Activated CD4-positive, alpha-beta T cell treated with anti-CD3 and anti-CD28 coated beads for 1 hour (primary cell): ENCODE results near the gene CDKAL1.
"Not testable (repeated sequence)": the region's sequence is repeated elsewhere in the genome, so short reads cannot be mapped to it uniquely, and the experiment has no call there.

Experiments used
- DNase-seq: peaks from one replicate; pipeline ENCODE4 v3.0.0-alpha.2; 2020

Gene CDKAL1

DNA sequence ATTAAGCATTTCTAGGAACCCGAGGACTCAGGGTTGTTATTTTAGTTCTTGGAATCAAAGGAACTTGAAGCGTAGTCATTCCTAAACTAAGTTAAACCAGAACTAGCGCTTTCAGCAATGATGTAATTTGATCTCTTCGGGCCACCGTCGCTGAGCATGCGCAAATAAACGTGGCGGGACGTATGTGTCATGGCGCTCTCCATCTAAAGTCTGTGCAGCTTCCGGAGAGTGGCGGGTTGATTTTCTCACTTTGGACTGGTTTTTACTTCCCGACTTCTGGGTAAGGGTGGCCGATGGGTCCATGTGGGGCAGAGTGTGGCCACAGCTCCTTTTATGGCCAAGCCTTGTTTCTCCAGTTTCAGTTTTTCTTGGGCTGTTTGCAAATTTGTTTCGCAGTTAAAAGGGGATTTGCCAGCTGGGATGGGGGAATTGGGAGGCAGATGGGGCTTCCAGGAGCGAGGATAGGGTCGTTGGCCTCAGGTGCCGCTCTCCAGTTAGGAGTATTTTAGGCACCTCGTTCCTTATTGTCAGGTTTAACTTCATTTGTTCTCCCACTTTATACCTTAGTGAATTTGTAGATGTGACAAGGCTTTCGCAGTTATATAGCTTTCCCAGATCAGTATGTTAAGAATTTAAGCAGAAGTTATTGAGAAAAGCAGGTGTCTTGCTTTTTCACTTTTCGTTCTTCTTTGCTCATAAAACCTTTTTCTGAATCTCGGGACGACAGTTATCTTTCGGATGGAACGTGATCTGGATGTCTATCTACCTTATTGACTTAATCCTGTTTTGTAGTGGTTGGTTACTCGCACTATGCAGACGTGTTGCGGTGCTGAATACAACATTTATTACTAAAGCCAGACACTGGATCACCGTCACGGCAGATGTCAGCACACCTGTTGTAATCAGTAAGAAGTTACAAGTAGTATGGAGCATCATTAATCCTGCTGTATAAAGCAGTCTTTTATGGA lies at the start of gene CDKAL1:
CDKAL1 (plus strand) TSS at position 163 of the 968 bp plus-strand sequence. CDS start 11,894 bp downstream, outside the sequence.
- peak; percentile 81 for DNase-seq

DNA sequence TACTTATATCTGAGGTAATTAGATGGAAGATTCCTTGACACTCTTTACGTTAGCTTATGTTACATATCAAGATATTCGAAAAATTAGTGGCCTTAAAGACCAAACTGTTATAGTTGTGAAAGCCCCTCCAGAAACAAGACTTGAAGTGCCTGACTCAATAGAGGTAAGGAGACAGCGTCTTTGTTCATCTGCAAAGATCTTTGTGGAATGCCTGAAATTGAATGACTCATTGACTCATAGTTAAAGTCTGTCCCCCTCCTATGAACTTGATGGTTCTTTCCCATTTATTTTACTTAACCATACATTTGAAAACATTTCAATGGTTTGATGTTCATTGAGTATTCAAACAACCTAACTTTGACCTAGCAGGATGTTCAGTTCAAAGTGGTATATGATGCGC lies 47.6 kb upstream of the CDKAL1 start:
- DNase-seq = no peak

DNA sequence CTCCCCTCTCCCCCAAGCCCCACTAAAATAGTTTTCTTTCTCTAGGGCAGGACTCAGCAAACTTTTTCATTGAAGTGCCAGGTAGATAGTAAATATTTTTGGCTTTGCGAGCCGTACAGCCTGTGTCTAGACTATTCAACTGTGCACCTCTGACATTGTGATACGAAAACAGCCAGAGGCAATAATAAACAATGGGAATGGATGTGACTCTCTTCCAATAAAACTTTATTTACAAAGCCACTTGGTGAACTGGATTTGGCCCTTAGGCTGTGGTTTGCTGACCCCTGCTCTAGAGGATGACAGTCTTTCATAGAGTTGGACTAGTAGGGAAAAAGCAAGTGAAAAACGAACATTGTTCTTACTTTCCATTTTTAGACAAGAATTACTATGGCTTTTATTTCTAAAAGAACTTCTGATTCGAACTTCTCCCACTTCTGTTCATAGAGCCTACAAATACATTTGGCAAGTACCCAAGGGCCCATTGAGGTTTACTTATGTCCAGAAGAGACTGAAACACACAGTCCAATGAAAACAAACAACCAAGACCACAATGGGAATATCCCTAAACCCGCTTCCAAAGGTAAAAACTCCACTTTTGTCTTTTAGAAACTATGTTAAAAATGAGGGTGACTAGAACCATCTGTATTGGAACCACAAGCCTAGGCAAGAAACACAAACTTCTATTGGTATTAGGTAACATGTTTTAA lies 46.4 kb upstream of the CDKAL1 start:
- no peak for DNase-seq

DNA sequence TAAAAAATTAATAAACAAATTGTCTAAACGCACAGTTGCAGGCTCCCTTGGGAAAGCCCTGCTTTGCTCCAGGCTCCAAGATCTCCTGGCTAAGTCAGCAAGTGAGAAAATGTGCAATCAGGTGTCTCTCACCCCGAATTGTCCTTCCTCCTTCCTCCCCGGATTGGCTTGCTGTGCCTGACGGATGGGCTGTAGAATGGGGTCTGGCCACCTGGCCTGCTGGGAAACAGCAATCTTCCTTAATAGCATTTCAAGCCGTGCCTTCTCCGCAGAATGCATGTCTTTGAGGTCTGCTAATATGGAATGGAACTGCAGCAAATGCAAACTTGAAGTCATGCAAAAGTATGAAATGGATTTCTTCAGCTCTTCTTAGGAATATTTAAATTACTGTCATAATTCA lies 43.7 kb upstream of the CDKAL1 start:
- DNase-seq = no peak

DNA sequence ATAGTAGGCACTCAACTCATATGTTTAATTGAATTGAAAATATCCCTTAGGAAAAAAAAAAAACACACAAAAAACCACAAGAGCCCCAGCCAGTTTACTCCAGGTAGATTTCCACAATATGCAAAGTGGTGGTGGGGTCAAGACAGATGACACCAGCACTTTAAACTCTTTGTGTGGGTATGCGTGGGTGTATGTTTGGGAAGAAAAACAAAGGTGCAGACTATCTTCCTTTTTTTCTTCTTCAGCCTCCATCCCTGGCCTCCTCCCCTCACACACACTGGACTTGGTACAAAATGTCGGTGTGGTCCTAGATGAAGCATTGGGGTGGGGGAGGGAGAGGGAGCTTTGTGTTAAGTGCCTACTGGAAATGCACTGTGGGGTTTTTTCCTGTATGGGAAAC lies 42.2 kb upstream of the CDKAL1 start:
- DNase-seq = no peak

DNA sequence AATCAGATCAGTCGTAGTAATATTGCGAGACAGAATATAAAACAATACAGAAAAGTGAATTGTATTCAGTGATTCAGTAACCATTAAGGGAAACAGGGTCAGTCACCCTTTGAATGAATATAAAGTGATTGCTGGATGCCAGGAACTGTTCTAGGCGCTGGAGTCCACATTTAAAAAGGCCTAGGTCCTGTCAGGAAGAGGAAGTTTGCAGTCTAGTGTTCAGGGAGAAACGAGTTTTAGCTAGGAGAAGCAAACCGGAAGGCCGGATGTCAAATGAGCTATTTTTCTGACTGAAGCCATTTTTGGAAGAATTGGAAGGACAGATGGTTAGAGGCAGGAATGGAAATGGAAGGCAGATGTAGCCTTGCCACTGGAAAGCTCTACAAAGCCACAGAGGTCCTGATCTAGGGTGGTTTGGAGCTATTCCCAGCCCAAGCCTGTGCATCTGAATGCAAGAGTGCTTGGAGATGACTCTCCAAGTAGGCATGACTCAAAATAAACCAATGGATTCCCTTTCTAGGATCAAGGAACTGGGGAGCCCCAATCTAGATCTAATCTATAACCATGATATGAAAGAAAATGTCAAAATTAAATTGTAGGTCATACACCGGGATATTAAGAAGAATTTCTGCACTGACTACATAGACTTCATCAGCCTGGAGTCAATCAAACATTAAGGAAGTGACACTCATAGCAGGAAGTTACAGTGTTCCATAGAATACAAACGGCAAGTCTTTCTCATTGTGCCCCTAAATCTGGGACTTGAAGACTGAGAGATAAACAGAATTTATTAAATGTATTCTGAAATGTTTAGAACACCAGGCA lies 36.8 kb upstream of the CDKAL1 start:
- DNase-seq = no peak

DNA sequence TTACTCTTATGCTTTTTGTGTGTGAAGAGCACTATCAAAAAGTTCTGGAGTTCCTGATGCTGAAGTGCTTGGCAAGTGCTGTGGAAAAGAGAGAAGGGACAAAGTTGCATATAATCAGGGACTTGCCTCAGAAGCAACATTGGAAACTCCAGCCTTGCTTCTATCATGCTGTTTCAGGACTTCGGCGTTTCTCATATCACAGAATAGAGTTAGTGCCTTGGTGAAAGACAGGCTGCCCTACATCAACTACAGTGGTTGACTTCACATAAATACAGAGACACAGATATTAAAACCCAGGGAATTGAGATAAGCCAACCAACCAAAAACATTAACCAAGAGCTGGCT lies 36.2 kb upstream of the CDKAL1 start:
- no peak for DNase-seq

DNA sequence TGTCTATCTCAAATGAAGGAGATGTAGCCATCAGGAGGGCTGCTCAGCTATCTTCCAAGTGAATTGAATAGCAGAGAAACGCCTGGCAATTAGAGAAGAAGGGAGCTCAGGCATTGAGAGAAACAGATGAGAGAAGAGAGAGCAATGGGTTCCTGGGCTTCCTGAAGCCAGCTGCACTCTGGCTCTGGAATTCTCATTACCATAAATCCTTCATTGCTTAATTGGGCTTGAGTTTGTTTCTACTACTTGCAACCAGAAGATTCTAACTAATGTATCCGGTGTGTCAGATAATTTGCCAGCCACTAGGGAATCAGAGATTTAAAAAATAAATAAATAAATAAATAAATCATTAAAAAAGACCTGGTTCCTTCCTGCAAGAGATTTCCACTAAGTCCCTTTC lies 25.0 kb upstream of the CDKAL1 start:
- DNase-seq = no peak

DNA sequence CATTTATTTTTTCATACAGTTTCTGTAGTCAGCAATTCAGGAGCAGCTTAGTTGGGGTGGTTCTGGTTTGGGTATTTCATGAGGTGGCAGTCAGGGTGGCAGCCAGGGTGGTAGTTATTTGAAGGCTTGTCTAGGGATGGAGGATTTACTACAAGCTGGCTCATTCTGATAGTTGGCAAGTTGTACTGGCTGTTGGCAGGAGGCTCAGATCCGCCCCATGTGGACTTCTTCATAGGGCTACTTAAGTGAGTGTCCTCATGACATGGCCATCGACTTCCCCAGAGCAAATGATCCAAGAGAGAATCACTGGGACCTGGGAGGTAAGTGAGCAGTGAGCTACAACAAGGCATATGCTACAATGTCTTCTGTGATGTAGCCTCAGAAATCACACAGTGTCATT lies 22.4 kb upstream of the CDKAL1 start:
- no peak for DNase-seq

DNA sequence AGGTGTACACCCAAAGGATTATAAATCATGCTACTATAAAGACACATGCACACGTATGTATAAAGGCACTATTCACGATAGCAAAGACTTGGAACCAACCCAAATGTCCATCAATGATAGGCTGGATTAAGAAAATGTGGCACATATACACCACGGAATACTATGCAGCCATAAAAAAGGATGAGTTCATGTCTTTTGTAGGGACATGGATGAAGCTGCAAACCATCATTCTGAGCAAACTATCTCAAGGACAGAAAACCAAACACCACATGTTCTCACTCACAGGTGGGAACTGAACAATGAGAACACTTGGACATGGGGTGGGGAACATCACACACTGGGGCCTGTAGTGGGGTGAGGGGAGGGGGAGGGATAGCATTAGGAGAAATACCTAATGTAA lies 9.0 kb upstream of the CDKAL1 start:
- DNase-seq = not testable (repeated sequence)

DNA sequence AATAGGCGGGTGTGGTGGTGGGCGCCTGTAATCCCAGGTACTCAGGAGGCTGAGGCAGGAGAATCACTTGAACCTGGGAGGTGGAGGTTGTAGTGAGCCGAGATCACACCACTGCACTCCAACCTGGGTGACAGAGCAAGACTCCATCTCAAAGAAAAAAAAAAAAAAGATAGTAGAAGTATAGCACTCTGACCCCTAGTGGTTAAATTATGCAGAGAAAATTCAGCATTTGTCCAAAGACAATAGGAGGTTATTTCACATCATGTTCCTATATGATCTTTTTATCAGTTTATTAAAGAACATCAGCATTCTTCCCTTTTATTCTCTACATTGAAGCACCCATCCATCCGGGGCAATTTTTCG lies 5.2 kb upstream of the CDKAL1 start:
- not testable (repeated sequence) for DNase-seq

DNA sequence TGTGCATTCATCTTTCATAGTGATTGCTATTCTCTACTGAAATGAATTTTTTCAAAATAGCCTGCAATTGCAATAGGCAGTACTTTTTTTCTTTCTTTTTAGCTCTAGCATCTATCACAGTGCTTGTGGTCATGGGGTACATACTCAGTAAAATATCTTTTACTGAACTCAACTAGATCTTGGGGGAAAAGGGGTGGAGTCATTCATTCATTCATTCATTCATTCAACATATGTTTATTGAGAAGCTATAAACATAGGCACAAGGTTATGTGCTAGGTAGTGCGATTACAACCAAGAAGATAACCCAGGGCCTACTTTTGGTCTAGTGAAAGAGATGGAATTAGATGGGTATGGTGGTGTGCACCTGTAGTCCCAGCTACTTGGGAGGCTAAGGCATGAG lies 1.4 kb upstream of the CDKAL1 start:
- DNase-seq = no peak

DNA sequence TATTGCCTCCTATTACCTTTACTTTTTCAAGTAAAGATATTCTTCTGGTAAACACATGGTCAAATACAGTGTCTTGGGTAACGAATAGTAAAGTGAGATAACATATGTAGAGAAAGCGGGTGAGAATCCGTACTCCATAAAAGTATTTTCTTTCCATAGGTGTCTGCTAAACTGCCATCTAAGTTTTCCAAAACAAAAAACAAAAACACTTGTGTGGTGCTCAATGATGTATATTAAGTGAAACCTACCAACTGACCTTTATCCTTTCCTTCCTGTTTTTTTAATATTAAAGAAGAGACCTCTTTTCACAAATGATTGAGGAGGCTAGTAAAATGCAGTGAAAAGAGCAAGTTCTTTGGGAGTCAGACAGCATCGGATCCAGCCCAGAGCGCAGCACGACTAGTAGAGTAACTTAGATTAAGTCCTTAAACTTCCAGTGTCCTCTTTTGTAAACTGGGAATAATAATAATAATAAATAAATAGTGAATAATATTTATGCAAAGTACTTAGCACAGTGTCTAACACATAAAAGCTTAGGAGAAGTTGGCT lies 437 bp upstream of the CDKAL1 start:
- no peak for DNase-seq

DNA sequence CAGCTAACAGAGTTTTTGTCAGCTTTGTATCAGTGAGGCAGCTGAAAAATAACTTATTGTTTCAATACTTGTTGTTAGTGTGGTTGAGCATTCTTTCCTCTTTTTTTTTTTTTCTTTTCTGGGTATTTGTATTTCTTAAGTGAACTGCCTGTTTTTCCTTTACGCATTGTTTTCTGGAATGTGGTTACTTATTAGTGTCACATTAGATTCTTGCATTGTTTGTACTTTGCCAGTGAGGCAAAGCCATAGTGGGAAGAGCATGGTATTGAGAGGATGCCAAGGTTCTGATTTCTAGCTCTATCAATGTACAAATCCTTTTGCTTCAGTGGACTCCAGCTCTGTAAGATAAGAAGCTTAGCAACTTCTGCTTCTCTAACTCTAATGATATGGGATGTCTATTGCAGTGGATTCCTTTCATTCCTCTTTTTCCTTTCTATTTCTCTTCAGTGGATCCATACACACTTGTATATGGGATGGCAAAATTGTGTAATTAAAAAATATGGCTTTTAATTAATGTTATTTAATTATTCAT lies 3.9 kb downstream of the CDKAL1 start:
- no peak for DNase-seq

DNA sequence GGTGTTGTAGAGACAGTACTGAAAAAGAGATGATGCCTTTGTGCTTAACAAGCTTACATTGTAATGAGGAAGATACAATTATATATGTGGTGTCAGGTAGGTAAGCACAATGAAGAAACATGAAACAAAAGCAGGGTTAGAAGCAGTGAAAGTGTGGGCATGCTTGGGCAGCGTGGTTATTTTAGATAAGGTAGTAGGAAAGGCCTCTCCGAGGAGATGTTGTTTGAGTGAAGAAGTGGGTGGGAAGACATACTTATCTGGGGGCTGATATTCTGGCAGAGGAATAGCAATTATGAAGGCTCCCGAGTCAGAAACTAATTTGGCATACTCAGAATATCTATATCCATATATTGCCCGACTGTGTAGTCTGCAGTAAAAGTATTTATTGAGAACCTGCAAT lies 4.7 kb downstream of the CDKAL1 start:
- no peak for DNase-seq

DNA sequence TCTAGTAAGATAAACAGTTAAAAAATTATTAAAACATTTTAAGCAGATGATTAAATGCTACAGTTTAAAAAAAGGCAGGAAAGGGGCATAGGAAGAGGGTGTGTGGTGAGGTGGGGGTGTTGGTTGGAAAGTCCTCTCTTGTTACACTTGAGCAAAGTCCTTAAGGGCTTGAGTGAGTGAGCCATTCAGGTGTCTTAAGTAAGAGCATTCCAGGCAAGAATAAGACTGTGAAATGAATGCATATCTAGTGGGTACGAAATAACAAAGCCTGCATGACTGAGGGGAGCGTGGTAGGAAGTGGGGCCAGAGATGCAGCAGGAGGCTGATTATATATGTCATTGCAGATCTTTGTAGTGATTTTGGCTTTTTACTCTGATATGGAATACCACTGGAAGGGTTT lies 5.1 kb downstream of the CDKAL1 start:
- DNase-seq = no peak

DNA sequence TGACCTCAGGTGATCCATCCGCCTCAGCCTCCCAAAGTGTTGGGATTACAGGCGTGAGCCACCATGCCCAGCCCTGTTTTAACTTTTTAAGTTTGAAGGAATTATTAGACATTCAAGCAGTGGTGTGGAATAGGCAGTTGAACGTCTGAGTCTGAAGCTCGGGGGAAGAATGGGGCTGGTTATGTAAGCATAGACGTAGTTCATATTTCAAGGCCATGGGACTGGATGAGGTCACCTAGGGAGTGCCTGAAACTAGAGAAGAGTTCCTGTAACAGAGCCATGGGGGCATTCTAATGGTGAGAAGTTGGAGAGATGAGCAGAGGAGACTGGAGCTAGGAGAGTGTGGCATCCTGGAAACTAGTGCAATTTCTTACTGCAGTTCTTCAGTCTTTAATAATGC lies 6.4 kb downstream of the CDKAL1 start:
- DNase-seq = no peak

DNA sequence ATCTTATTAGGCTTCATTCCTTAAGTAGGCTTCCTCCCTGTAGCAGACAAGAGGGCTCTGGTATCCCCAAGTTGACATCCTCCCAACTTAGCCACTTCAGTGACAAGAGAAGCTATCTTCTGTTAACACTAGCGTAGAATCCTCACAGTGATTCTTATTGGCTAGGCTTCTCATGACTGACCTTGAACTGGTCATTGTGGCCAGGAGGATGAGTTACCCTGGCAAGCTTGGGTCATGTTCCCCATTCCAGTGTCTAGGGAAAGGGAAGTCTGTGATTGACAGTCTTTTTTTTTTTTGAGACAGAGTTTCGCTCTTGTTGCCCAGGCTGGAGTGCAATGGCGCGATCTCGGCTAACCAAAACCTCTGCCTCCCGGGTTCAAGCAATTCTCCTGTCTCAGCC lies 7.1 kb downstream of the CDKAL1 start:
- no peak for DNase-seq

DNA sequence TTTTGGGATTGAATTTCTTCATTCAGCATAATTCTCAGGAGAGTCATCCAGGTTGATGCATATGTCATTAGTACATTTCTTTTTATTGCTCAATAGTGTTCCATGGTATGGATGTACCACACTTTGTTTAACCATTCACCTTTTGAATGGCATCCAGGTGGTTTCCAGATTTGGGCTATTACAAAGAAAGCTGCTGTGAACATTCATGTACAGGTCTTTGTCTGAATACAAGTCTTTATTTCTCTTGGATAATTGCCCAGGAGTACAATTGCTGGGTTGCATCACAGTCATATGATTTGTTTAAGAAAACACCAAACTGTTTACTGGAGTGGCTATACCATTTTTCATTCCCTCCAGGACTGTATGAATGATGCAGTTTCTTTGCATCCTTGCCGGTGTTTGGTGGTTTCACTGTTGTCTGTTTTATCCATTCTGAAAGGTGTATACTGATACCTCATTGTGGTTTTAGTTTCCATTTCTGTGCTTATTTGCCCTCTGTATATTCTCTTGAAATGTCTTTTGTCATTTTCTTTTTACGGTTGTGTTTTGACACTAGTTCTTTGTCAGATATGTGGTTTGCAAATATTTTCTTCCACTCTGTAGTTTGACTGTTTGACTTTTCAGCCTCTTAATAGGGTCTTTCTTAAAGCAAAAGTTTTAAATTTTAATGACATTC lies 8.8 kb downstream of the CDKAL1 start:
- no peak for DNase-seq

DNA sequence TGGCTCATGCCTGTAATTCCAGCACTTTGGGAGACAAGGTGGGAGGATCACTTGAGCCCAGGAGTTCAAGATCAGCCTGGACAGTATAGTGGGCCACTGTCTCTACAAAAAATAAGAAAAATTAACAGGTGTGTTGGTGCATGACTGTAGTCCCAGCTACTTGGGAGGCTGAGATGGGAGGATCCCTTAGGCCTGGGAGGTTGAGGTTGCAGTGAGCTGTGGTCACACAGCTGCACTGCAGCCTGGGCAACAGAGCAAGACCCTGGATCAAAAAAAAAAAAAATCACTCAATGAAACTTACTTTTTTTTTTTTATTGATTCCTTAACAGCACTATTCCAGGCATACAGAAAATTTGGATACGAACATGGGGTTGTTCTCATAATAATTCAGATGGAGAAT lies 14.0 kb downstream of the CDKAL1 start:
- no peak for DNase-seq

DNA sequence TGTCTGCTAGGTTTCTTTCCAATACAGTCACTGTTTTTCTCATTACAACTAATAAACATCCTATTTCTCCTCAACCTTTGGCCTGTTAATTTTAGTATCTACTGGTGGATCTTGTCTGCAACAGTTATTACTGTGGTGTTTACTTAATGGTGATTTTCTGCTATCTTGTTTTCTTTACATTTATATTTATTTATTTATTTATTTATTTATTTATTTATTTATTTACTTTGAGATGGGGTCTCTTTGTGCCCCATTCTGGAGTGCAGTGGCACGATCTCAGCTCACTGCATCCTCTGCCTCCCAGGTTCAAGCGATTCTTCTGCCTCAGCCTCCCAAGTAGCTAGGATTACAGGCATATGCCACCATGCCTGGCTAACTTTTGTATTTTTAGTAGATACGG lies 15.1 kb downstream of the CDKAL1 start:
- DNase-seq = not testable (repeated sequence)

DNA sequence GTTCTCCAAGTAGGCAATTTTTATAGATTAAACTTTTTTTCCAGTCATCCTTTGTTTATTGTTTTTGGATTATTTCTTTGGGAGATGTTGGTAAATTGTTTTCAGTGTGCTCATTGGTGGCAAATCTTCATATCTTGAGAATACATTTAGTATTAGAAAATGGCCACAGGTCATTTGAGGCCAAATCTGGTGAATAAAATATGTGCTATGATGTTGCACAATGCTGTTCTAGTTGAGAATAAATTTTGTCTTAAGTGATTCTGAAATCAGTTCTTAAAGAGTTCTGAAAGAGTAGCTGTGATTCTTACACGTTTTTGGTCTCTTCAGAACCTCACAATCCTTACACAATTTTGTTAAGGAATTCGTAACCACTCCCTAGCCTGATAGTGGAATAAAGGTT lies 20.1 kb downstream of the CDKAL1 start:
- DNase-seq = no peak
